Kidney (tissue), 14 donors: ENCODE measurements around the gene MTERF4. TPM values are rescaled to one million over a fixed set of nuclear protein-coding genes. Genes with fewer than 3 reads are reported as not detected.

ENCODE experiments used
- DNase-seq, 5 donors: peaks; one replicate each; pipeline ENCODE4 v3.0.0-alpha.2; 2013 to 2020
- FAIRE-seq: peaks from 2 replicates; lab custom pipeline; 2012; peaks lifted over from hg19 to GRCh38; lab: Jason Lieb, UNC
- H3K27ac ChIP-seq, 2 donors: one replicate each; pipeline ENCODE4 v1.7.0; 2013; ENCODE audit warnings: low read depth in 2 of 2, low read length in 2 of 2, inconsistent platforms in 1 of 2
- H3K27me3 ChIP-seq: one replicate; pipeline ENCODE4 v1.7.1; 2013; ENCODE audit warnings: low read length, inconsistent platforms; ENCODE audit not compliant: control insufficient read depth, insufficient read depth
- H3K36me3 ChIP-seq, 3 donors: one replicate each; pipeline versions ENCODE4 v1.7.0 to v1.7.1; 2013; ENCODE audit warnings: low read length in 3 of 3, control low read depth in 1 of 3, inconsistent platforms in 1 of 3; ENCODE audit not compliant: insufficient read depth in 3 of 3, control insufficient read depth in 2 of 3
- H3K4me1 ChIP-seq, 3 donors: one replicate each; pipeline versions ENCODE4 v1.7.0 to v1.7.1; 2013; ENCODE audit warnings: low read length in 3 of 3, inconsistent platforms in 1 of 3, low read depth in 1 of 3; ENCODE audit not compliant: control insufficient read depth in 2 of 3, insufficient read depth in 2 of 3
- H3K4me3 ChIP-seq, 3 donors: one replicate each; pipeline versions ENCODE4 v1.7.0 to v1.8.1; 2013; ENCODE audit warnings: low read length in 3 of 3, control low read depth in 1 of 3, inconsistent platforms in 1 of 3
- H3K9ac ChIP-seq, 3 donors: one replicate each; pipeline versions ENCODE4 v1.7.0 to v1.7.1; 2013; ENCODE audit warnings: low read length in 3 of 3, control low read depth in 1 of 3, inconsistent platforms in 1 of 3
- H3K9me3 ChIP-seq, 3 donors: one replicate each; pipeline versions ENCODE4 v1.7.0 to v1.7.1; 2013; ENCODE audit warnings: low read length in 3 of 3, control low read depth in 1 of 3, inconsistent platforms in 1 of 3; ENCODE audit not compliant: control insufficient read depth in 2 of 3, insufficient read depth in 1 of 3
- intact Hi-C: fragments of 100-400 bp; cut with DNase I; formaldehyde crosslinking; loops from one replicate; pipeline ENCODE4 v1.11.1; 2022
- polyA plus RNA-seq: library from polyadenylated mRNA; stranded (reverse); fragments of 350-450 nt; fragmentation: Illumina TruSeq; extraction: RNeasy Lipid Tissue Mini Kit (QIAGEN cat#74804); gene quantifications from one replicate; pipeline ENCODE4 v1.2.3, GENCODE V29; 2014; ENCODE audit warnings: low read depth, low replicate concordance; ENCODE audit not compliant: insufficient read depth
- total RNA-seq: library from RNA; stranded (reverse); fragmentation: NEBNext Ultra II Directional; extraction: Animal tissue kit (Norgen Biotek cat#: 25700); gene quantifications from one replicate; pipeline ENCODE4 v1.2.1, GENCODE V29; 2021
- TF ChIP-seq, protein P1 (sequence below): IDR thresholded peaks from 3 replicates; pipeline ENCODE4 v1.5.1; 2012; ENCODE audit warnings: mild to moderate bottlenecking, moderate library complexity, borderline replicate concordance; ENCODE audit not compliant: insufficient read depth; ENCODE audit errors: extremely low read depth
- donor health status: control.
- donor health status: control.
- donor health status: control.
- donor health status: control.
- donor health status: control.
- donor health status: DM: yes; HTN: yes; CAD: no.
- donor health status: Normal renal cell carcinoma (clear cell type).

The MTERF4 gene
- total and polyA plus RNA-seq, 2 donors from 2014 or later = 24.3 to 41.5 TPM

DNA sequence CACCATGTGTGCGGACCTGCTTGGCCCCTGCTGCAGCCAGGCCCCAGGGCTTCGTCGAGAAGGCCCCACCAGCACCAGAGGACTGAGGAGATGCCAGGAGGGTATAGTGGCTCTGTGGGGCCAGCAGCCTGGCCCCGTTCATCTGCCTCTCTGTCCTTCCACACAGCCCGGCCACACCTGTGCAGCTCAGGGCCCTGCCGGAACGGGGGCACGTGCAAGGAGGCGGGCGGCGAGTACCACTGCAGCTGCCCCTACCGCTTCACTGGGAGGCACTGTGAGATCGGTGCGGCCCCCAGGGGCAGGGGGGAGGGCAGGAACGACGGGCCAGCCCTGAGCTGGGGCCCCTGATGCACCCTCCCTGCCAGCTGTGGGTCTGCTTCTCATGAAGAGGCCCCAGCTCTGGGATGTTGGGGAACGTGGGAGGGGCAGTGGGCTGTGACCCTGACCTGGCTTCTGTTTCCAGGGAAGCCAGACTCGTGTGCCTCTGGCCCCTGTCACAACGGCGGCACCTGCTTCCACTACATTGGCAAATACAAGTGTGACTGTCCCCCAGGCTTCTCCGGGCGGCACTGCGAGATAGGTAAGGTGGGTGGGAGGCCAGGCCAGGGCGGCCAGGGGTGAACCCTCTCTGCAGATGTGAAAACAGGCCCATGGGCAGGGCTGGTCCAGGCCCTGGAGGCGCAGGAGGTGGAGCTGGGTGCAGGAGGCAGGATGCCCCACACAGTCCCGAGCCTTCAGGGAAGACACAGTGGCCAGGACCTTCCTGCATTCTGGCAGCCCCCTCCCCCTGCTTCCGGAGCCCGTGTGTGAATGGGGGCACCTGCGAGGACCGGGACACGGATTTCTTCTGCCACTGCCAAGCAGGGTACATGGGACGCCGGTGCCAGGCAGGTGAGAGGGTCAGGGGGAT, 50.3 kb downstream of the MTERF4 start:
- FAIRE-seq (no peak), DNase-seq (peak in 1 of 5 donors; percentile 54)
- intact Hi-C loops = no loop called here
- H3K9me3 ChIP-seq = no peaks in the 10 kb centered on the region
- peaks cover 0 to 4% (median 0%) of the 10 kb centered on the region in 3 donors for H3K36me3 ChIP-seq
- H3K4me1 ChIP-seq = no peaks in the 10 kb centered on the region
- TF ChIP-seq, protein P1, sequence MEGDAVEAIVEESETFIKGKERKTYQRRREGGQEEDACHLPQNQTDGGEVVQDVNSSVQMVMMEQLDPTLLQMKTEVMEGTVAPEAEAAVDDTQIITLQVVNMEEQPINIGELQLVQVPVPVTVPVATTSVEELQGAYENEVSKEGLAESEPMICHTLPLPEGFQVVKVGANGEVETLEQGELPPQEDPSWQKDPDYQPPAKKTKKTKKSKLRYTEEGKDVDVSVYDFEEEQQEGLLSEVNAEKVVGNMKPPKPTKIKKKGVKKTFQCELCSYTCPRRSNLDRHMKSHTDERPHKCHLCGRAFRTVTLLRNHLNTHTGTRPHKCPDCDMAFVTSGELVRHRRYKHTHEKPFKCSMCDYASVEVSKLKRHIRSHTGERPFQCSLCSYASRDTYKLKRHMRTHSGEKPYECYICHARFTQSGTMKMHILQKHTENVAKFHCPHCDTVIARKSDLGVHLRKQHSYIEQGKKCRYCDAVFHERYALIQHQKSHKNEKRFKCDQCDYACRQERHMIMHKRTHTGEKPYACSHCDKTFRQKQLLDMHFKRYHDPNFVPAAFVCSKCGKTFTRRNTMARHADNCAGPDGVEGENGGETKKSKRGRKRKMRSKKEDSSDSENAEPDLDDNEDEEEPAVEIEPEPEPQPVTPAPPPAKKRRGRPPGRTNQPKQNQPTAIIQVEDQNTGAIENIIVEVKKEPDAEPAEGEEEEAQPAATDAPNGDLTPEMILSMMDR = no peak
- no peaks in the 10 kb centered on the region for H3K27me3 ChIP-seq
- no peak overlapping the region for H3K9ac ChIP-seq
- no peak overlapping the region for H3K27ac ChIP-seq
- H3K4me3 ChIP-seq = no peak overlapping the region

DNA sequence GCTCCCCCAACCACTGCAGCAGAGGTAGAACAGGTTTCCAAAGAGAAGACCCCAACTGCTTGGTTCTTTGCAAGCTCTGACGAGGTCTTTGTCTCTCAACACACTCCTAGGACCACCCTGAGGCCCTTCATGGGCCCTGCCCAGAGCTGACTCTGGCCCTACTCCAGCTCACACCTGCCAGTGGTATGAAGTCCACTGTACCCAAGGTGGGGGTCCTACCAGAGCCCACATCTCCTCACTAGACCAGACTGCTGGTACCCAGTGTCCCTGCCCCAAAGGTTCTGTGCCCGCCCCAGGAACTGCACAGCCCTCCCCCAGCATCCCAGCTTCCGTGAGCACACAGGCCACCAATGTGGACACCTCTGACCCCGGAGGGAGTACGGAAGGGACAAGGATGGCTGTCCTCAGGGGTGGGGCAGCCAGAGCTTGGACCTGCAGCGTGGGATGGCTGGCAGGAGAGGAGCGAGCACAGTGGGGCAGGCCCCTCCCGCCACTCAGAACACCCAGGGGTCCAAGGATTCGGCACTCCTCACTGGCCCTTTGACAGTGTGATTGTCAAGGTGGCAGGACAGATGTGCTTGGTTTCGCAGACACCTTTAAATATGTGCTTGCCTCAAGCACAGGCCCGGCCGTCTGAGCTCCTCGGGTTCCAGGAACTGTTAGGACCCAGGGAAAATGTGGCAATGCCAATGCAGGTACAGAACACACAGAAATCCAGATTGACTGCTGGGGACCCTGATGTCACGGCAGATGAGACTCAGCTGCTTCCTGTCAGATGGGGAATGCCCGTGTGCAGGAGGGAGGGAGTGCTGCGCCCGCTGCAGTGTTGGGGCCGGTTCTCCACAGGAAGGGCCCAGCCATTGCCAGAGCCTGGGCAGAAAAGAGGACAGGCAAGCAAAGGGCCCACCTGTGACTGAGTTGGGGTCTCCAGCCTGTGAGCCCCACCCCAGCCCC, 51.2 kb downstream of the MTERF4 start:
- no peaks in the 10 kb centered on the region for H3K27me3 ChIP-seq
- intact Hi-C loops = no loop called here
- no peak overlapping the region for H3K27ac ChIP-seq
- H3K9me3 ChIP-seq = no peaks in the 10 kb centered on the region
- peaks cover 0 to 4% (median 0%) of the 10 kb centered on the region in 3 donors for H3K36me3 ChIP-seq
- H3K9ac ChIP-seq = no peak overlapping the region
- TF ChIP-seq, protein P1 = no peak
- DNase-seq (peak in 2 of 5 donors; percentile 7 to 46), FAIRE-seq (no peak)
- no peaks in the 10 kb centered on the region for H3K4me1 ChIP-seq
- H3K4me3 ChIP-seq = no peak overlapping the region

- DNase-seq (peak; percentile 54 to 74 (median 69)), FAIRE-seq (no peak)
- Histone ChIP-seq H3K9me3 (no peaks in the 10 kb centered on the region), H3K4me1 (no peaks in the 10 kb centered on the region), H3K27ac (no peak overlapping the region), H3K36me3 (peaks cover 0 to 4% (median 0%) of the 10 kb centered on the region in 3 donors), H3K9ac (no peak overlapping the region), H3K4me3 (no peak overlapping the region), H3K27me3 (no peaks in the 10 kb centered on the region)
- TF ChIP-seq, protein P1 = no peak
- intact Hi-C loops = no loop called here
Observed at GRCh38 chr2:241049739-241050623, 52.1 kb downstream of the MTERF4 start.
